Stimulated activated CD4-positive, alpha-beta T cell treated with anti-CD3 and anti-CD28 coated beads, TNF-alpha, amount 100 ng/mL, for 1 hour (primary cell): Measurements from ENCODE around the gene SEPHS1.
"Not testable (repeated sequence)": the region's sequence is repeated elsewhere in the genome, so short reads cannot be mapped to it uniquely, and the experiment has no call there.

ENCODE experiments used
- DNase-seq, 3 donors: peaks; one replicate each; pipeline ENCODE4 v3.0.0-alpha.2; 2020; ENCODE audit warnings: low read depth in 3 of 3, low spot score in 1 of 3

The SEPHS1 gene

DNA sequence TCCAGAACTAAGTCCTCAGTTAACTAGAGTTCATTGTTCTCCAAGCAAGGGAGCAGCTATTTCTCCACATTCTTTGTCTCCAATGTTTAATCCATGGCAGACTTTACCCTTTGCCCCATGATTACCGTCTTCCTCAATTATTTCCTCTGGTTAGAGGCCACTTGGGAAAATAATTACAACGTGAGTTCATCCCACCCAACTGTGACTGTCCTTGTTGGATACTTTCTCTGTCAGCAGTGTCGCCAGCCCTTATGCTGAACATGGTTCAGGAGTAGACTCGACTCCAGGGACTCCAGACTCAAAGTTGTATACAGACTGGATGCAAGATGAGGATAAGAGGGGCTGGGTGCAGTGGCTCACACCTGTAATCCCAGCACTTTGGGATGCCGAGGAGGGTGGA lies 17.1 kb upstream of the SEPHS1 start:
- DNase-seq, result no peak

DNA sequence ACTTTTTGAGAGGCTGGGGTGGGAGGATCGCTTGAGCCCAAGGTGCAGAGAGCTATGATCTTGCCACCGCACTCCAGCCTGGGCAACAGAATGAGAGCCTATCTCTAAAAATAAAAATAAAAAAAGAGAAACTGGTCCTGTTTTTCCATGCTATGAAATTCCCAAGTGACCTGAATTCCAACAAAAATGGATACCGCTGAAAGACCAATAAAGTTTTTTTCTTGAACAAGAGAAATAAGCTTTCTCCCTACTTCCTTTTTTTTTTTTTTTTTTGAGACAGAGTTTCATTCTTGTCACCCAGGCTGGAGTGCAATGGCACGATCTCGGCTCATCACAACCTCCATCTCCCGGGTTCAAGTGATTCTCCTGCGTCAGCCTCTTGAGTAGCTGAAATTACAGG lies 12.5 kb upstream of the SEPHS1 start:
- no peak for DNase-seq

GRCh38 chr10:13356392-13356791 lies 8.3 kb upstream of the SEPHS1 start:
- DNase-seq, result no peak

- no peak for DNase-seq
Observed at GRCh38 chr10:13354783-13355182, 6.7 kb upstream of the SEPHS1 start.

DNA sequence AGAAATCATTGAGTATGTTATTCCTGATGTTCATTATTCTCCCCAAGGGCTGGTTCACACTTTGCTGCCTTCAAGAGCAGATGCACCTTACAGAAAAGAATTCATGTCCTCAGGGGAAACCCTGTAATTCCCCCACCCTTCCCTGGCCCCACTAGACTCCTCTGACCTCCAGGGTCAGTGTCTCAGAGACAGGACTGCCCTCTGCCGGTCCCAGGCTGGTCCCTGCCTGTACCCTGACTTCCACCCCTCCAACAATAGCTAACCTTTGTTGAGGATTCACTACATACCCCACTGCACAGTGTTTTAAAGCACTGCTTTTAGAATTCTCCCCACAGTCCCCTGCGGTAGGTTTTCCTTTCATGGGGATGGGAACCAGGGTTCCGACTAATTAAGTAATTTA lies 4.4 kb upstream of the SEPHS1 start:
- no peak for DNase-seq

DNA sequence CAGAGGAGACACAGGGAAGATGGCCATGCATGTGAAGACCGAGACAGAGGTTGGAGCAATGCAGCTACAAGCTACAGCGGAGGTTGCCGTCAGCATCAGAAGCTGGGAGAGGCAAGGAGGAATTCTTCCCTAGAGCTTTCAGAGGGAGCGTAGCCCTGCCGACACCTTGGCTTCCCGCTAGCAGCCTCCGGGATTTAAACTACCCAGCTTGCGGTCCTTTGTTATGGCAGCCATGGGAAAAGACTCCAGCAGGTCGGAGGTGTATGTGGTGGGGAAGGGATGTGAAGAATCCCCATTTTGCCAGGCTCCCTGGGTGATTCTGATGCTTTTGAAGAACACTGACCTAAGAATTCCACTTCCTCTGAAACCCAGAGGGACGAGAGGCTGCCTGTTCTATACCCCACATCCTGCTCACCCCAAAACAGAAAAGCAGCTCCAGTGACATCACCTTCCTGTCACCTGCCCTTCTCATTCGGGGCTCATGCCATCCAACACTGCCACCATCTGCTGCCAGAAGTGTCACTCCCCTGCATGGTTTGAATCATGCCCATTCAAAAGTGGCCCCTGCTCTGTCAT lies 3.3 kb upstream of the SEPHS1 start:
- no peak for DNase-seq

- no peak for DNase-seq
Observed at GRCh38 chr10:13349463-13350274, 1.6 kb upstream of the SEPHS1 start.

- DNase-seq, result peak in 2 of 3 donors; percentile 44 to 70
Observed at GRCh38 chr10:13347500-13348156, 465 bp downstream of the SEPHS1 start.

- DNase-seq, result no peak
Observed at GRCh38 chr10:13347043-13347499, 1.0 kb downstream of the SEPHS1 start.

DNA sequence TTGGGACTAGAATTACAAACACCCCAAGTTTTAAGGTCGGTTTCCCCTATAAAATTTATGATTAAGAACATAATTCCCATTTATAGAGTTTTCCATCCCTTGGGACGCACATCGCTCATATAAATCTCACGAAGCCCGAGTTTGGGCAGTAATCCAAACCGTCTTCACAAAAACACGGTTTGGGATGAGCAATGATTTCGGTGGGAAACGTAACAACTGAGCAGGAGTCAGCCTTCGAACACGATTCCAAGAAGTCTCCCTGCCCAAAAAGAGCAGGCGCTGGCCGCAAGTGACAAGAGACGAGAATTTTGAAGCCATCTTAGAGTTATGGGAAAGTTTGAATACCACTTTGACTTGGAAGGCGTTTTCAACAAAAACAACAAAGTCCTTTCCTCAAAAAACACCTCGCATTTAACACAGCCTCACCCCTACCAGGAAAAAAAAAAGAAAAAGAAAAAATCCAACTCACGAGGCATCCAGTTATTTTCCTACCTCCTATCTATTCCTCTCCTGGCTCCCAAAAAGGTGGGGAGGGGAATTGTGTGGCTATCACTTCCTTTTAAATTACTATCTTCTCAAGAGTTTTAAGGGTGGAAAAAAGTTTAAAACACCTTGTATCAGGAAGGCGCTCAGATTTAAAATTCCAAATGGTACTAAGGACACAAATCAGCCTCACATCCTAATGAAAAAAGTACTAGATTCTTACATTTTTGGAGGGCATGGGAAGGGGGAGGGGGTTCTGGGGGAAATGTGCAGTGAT lies 1.6 kb downstream of the SEPHS1 start:
- DNase-seq, result no peak

- no peak for DNase-seq
Observed at GRCh38 chr10:13340626-13341376, 7.3 kb downstream of the SEPHS1 start.

GRCh38 chr10:13340068-13340467 lies 8.0 kb downstream of the SEPHS1 start:
- no peak for DNase-seq

GRCh38 chr10:13338390-13339110 lies 9.5 kb downstream of the SEPHS1 start:
- no peak for DNase-seq

GRCh38 chr10:13337827-13338196 lies 10.3 kb downstream of the SEPHS1 start:
- DNase-seq, result no peak

DNA sequence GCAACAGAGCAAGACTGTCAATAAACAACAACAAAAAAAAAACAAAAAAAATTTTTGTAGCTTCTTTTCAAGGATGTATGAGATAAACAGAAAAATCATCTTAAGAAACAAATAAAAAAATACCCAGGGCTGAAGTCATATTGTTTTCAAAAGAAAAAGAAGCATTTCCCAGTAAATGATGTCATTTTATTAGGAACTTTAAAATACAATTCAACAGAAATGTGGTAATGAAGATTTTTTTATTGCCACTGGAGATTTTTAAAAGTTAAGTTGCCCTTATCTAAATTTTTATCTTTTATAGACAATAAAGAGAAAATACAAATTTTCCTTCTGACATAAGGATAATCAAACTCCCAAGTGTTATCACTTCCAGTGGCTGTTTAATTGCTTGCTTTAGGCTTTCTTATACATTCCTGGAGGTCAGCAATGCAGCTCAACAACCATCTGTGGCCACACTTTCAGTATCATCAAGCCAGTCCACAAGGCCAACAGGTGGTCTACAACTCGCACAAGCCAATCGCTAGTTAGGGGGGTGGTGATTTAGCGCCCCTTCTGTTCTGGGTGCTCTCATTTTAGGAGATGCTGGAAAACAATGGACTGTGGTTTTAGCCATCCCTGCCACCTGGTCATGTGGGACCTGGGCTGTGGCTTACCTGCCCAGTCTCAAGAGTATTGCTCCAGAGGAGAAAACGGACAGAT lies 10.8 kb downstream of the SEPHS1 start:
- DNase-seq, result no peak

- no peak for DNase-seq
Observed at GRCh38 chr10:13335881-13336280, 12.2 kb downstream of the SEPHS1 start.

- no peak for DNase-seq
Observed at GRCh38 chr10:13334556-13334955, 13.5 kb downstream of the SEPHS1 start.

- DNase-seq, result no peak
Observed at GRCh38 chr10:13331646-13332045, 16.4 kb downstream of the SEPHS1 start.

DNA sequence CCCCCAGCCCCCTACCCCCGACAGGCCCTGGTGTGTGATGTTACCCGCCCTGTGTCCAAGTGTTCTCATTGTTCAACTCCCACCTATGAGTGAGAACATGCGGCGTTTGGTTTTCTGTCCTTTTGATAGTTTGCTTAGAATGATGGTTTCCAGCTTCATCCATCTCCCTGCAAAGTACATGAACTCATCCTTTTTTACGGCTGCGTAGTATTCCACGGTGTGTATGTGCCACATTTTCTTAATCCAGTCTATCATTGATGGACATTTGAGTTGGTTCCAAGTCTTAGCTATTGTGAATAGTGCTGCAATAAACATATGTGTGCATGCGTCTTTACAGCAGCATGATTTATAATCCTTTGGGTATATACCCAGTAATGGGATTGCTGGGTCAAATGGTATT lies 17.1 kb downstream of the SEPHS1 start:
- DNase-seq, result not testable (repeated sequence)

DNA sequence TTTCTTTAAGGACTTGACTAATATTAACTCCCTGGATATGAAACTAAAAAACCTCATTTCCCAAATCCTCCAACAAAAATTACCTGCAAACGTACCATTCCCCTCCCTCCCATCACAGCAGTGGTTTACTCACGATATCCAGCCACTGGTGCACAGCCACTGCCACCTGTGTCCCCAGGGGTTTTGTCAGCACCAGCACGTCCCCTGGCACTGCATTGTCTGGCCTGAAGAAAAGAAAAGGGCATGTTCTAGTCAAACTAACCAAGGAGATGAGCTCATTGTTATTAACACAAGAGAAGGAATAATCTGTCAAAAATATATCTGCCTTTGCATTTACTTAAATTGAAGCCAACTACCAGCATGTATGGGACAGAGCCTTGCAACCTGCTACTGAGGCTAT lies 18.5 kb downstream of the SEPHS1 start:
- no peak for DNase-seq
